Measurements from ENCODE around the gene SHF.
A peak's percentile ranks its signal among the peaks of the same experiment; 100 is the strongest.

Gene SHF

DNA sequence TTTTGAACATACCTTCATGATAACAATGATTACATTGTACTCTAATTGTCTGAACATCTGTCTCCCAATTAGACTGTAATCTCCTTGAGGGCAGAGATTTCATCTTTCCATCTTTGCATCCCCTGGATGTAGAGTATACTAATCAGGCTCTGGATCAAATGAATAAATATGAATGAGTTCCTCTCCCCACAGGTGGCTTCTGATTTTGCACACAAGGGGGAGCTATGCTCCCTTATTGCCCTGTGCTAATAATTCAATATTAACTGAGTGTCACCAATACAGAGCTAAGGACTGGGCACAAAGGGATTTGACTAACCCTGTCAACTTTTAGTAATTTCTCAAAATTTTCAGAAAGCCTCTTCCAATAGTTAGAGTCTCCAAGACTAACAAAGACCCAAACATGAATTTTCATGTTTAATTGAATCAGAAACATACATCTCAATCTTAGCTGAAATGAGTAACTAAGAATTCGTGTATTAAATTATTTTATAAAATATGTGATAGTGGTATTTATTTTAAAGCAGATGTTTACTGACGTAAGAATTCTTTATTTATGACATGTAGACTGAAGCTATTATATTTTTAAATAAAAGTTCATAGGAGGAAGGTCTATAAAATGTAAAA, 61.1 kb downstream of the SHF start:
- DNase-seq (ENCODE audit: low spot score): no peak

DNA sequence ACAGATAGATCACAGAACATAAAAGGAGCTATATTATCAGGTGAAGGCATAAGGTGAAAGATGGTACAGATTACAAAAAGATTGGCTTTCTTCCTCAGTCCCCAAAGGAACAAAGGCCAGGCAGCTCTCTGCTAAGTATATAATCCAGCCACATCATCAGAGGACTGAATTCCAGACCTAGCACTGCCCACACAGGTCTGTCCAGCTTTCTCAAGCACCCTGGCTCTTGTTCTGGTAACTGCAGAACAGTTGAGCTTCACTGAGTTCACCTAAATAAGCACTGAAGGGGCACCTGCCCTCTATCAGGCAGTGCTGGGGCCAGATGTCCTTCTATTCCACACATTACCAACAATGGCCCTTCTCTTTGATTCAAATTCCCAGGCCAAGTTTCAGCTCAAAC, 64.4 kb downstream of the SHF start:
- DNase-seq (ENCODE audit: low spot score): no peak

DNA sequence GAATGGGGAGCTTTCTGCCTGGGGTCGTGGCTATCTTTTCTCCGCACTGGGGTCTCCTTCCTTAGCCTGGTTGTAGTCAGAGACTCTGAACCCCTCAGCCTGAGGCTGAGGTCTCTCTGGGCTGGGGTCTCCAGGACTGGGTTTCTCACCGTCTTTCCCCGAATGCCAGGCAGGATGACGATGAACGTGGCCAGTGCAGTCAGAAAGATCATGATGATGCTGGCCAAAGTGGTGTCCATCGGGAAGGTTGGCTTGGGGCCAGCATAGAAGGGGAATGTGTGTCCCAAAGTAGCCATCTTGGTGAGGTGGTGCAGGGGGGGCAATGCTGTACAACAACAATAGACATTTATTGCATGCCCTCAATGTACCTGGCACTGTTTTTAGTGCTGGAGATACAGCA, 65.0 kb downstream of the SHF start:
- no peak for DNase-seq (ENCODE audit: low spot score)

DNA sequence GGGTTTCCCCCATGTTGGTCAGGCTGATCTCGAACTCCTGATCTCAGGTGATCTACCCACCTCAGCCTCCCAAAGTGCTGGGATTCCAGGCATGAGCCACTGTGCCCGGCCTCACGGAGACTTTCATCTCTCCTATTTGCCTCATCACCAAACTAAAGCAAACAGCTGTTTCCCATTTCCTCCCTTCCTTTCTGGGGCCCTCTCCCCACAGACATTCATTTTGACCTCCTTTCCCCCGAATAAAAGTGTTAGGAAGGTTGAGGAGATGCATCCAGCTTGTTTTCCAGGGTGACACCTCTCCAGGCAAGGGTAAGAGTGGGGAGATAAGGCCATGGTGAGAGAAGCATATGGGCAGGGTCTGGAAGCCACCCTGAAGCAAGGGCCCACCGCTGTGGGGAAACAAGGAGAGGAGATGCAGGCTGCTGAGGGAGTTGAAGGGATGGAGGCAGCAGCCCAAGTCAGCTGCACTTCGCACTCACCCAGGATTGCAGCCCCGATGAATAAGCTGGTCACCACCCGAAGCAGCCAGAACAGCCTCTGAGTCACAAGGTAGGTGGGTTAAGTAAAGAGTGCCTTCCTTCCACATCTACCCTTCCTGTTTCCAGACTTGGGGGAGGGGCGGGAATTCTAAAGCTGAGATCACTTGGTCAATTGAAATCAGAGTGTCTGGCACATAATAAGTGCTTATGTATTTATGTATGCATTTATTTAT, 65.9 kb downstream of the SHF start:
- DNase-seq (ENCODE audit: low spot score): no peak

DNA sequence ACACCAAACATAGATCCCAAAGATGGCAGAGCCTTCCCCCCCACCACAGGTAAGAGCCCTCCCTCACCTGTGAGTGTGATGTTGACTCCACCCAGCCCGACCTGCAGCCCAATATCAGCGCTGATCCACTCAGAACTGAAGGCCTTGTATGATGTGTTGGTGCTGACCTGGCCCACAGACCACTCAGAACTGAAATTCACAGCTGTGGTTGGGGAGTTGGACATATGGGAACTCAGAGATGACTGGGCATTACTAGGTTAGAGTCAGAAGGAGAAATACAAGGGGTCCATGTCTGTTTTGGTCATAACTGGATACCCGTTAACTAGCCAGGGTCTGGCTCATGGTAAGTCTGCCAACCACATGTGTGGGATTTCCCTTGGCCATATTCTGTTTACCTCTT, 66.7 kb downstream of the SHF start:
- no peak for DNase-seq (ENCODE audit: low spot score)

DNA sequence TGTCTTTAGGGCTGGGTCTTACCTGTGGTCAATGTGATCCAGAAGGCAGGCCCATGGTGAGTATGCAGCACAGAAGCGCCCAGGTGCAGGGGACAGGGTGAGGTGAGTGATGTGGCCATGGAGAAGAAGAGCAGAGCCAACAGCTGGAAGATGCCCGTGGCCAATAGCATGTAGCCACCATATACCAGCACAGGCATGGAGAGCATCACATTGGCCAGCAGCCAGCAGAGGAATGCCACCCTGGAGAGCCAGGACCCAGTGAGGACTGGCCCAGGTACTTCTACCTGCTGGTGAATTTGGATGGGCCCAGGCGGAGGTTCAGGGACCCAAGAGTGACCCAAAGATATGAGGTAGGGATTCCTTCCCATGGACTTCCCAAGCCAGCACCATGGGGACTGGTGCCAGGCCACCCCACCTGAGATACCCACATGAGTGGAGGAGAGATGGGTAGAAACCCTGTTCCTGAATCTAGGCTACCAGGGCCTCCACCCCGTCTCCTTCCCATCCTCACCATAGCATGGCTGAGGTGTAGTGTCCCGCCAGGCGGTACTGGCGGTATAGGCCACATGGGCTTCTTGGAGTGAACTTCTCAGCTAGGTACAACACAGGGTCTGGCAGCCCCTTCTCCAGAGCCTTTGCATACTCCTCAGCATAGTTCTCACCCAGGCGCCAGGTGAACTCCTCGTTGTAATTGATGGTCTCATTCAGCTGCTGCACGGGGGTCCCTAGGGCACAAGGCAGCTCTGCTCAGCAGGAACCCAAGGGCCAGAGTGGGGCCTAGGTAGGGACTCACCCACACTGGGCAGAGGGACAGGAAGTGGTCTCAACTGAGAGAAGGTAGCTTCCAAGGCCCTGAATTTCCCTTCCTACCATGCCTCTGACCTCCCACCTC, 67.4 kb downstream of the SHF start:
- DNase-seq (ENCODE audit: low spot score): no peak

DNA sequence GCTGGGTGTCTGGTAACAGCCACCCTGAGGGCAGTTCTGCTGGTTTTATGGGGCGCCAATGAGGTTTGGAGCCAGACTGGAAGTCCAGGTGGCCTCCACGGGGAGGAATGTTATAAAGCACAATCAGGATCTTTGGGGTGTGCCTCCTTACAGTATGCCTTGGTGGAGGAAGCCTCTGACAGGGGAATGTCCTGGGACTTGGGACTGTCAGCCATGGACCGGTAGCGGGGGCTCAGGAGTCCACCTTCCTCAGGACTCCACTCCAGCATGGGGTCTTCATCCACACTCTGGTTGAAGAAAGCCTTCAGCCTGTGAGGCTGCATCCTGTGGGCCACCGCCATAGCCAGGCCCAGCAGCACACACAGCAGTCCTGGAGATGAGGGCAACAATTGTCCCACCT, 68.8 kb downstream of the SHF start:
- DNase-seq (ENCODE audit: low spot score): no peak

DNA sequence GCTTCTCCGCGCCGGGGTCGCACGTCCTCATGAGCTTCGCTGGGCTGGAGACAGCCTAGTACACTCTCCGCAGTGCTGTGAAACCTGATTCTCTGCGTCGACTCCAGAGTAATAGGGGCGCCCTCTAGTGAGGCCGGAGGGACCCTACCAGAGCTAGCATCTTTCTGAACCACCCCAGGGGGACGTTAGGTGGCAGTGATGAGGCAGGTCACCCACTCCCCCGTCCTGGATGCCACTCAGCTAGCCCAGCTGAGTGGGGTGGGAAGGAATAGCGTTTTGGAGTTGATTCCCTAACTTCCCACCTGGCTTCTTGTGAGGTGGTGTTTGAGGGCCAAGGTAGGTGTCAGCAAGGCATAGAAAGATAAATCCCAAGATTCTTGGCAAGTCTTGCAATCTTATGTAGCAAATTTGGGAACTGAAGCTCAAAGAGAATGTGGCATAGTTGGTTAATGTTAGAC, 69.6 kb downstream of the SHF start:
- DNase-seq (ENCODE audit: low spot score): peak; percentile 93

DNA sequence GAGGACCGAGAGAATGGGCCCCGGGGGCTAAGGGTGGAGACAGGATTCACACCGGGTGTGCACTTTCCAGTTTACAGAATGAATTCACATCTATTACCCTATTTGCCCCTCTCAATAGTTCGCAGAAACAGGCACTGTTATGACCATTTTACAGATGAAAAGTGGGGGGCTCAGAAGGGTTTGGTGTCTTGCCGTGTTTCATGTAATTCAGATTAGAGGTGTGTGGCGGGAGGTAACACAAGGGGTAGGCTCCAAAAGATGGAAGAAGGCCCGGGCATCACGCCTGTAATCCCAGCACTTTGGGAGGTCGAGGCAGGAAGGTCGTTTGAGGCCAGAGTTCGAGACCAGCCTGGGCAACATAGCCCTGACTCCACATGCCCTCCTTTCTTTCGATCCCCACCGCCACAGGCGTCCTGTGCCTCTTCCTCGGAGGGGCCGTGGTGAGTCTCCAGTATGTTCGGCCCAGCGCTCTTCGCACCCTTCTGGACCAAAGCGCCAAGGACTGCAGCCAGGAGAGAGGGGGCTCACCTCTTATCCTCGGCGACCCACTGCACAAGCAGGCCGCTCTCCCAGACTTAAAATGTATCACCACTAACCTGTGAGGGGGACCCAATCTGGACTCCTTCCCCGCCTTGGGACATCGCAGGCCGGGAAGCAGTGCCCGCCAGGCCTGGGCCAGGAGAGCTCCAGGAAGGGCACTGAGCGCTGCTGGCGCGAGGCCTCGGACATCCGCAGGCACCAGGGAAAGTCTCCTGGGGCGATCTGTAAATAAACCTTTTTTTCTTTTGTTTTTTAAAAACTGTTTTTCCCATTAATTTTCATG, 70.2 kb downstream of the SHF start:
- no peak for DNase-seq (ENCODE audit: low spot score)

Data from pons (tissue), 1 donor.